Liver (tissue), 3 donors: Measurements from ENCODE around the gene AK1.
"Not testable (repeated sequence)": the region's sequence is repeated elsewhere in the genome, so short reads cannot be mapped to it uniquely, and the experiment has no call there.

Experiments
- CTCF ChIP-seq: fragments of 150-350 bp; IDR thresholded peaks from 2 replicates; pipeline ENCODE4 v1.5.1; 2017; ENCODE audit warnings: improper control_type of control experiment, low read depth, low read length; ENCODE audit not compliant: missing input control
- MAX ChIP-seq: IDR thresholded peaks from 2 replicates; pipeline ENCODE4 v1.6.1; 2016; ENCODE audit warnings: antibody characterized with exemption
- REST ChIP-seq: IDR thresholded peaks from 2 replicates; pipeline ENCODE4 v1.6.1; 2016; ENCODE audit warnings: antibody characterized with exemption, mild to moderate bottlenecking
- TAF1 ChIP-seq: conservative IDR thresholded peaks from 2 replicates; pipeline ENCODE4 v1.6.1; 2016; ENCODE audit warnings: antibody characterized with exemption, mild to moderate bottlenecking
- donor health status: healthy.
- donor health status: healthy.

- TF ChIP-seq CTCF, REST, TAF1, MAX: not testable (repeated sequence)
These were observed 4.2 kb upstream of the AK1 start for GRCh38 chr9:127881715-127882114.
